Measurements from ENCODE around the gene GOSR1.
"Not testable (repeated sequence)": the region's sequence is repeated elsewhere in the genome, so short reads cannot be mapped to it uniquely, and the experiment has no call there.

Gene GOSR1

GRCh38 chr17:30545024-30545423, 67.8 kb downstream of the GOSR1 start:
- no peak overlapping the region for H3K27ac ChIP-seq (replicated peaks)
- TF ChIP-seq SPI1 (IDR thresholded peaks at IDR 0.05; ENCODE audit: borderline replicate concordance, low read depth) (no peak), CTCF (IDR thresholded peaks at IDR 0.05; ENCODE audit: insufficient read depth, low read length) (no peak), REST (IDR thresholded peaks at IDR 0.05; ENCODE audit: insufficient replicate concordance, low read depth) (no peak), POLR2AphosphoS5 (IDR thresholded peaks at IDR 0.05; ENCODE audit: low read depth) (no peak), GABPA (IDR thresholded peaks at IDR 0.05; ENCODE audit: low read depth) (no peak)
- DNase-seq (ENCODE audit: low read depth in 1 of 2, low spot score in 1 of 2) = peak in 1 of 2 experiments; percentile 60

GRCh38 chr17:30547778-30548573, 70.8 kb downstream of the GOSR1 start:
- TF ChIP-seq REST (IDR thresholded peaks at IDR 0.05; ENCODE audit: insufficient replicate concordance, low read depth) (no peak), GABPA (IDR thresholded peaks at IDR 0.05; ENCODE audit: low read depth) (no peak)
- Histone ChIP-seq H3K27me3 (ENCODE audit: insufficient read depth, poor library complexity, severe bottlenecking) (no peaks in the 10 kb centered on the region), H3K27ac (replicated peaks) (no peak overlapping the region), H3K4me3 (replicated peaks; ENCODE audit: insufficient read depth, low read length) (no peak overlapping the region)
- no peak for DNase-seq (ENCODE audit: low read depth in 1 of 2, low spot score in 1 of 2)

More at GRCh38 chr17:30545024-30545423, 67.8 kb downstream of the GOSR1 start:
- Histone ChIP-seq H3K27me3 (ENCODE audit: insufficient read depth, poor library complexity, severe bottlenecking) (no peaks in the 10 kb centered on the region), H3K4me3 (replicated peaks; ENCODE audit: insufficient read depth, low read length) (no peak overlapping the region)

- H3K4me3 ChIP-seq (replicated peaks; ENCODE audit: insufficient read depth, low read length); H3K27me3 ChIP-seq (ENCODE audit: insufficient read depth, poor library complexity, severe bottlenecking); H3K27ac ChIP-seq (replicated peaks); DNase-seq (ENCODE audit: low read depth in 1 of 2, low spot score in 1 of 2): not testable (repeated sequence)
These were observed 72.0 kb downstream of the GOSR1 start for GRCh38 chr17:30549181-30549580.

- H3K27me3 ChIP-seq (ENCODE audit: insufficient read depth, poor library complexity, severe bottlenecking) = no peaks in the 10 kb centered on the region
- H3K4me3 ChIP-seq (replicated peaks; ENCODE audit: insufficient read depth, low read length) = no peak overlapping the region
- H3K27ac ChIP-seq (replicated peaks) = peak overlapping the region; percentile 81
- TF ChIP-seq REST (IDR thresholded peaks at IDR 0.05; ENCODE audit: insufficient replicate concordance, low read depth) (no peak), GABPA (IDR thresholded peaks at IDR 0.05; ENCODE audit: low read depth) (no peak), POLR2AphosphoS5 (IDR thresholded peaks at IDR 0.05; ENCODE audit: low read depth) (no peak), SPI1 (IDR thresholded peaks at IDR 0.05; ENCODE audit: borderline replicate concordance, low read depth) (no peak), CTCF (IDR thresholded peaks at IDR 0.05; ENCODE audit: insufficient read depth, low read length) (no peak)
- no peak for DNase-seq (ENCODE audit: low read depth in 1 of 2, low spot score in 1 of 2)
These were observed 72.8 kb downstream of the GOSR1 start for GRCh38 chr17:30549864-30550511.
